A549 (cell line): ENCODE measurements around the gene RNGTT.

Source experiments
- FOSL2 ChIP-seq, 2 experiments: fragments of 450-650 bp in 1 of 2; fragments of >200 bp in 1 of 2; sonication (Bioruptor Twin) in 1 of 2; formaldehyde crosslinking; IDR thresholded peaks; 2 replicates each; pipeline versions ENCODE4 v1.5.0 to v1.6.1; 2016 to 2020; ENCODE audit warnings: mild to moderate bottlenecking in 1 of 2, moderate library complexity in 1 of 2
- MAFK ChIP-seq: fragments of 450-650 bp; IDR thresholded peaks from 2 replicates; pipeline ENCODE4 v1.6.1; 2014; ENCODE audit not compliant: partially characterized antibody
- RNF2 ChIP-seq: fragments of 200-600 bp; sonication (generic); IDR thresholded peaks from 2 replicates; pipeline ENCODE4 v1.6.1; 2016; ENCODE audit warnings: low read depth, mild to moderate bottlenecking, antibody characterized with exemption, moderate library complexity, borderline replicate concordance
- SMC3 ChIP-seq: fragments of >200 bp; sonication (Bioruptor Twin); formaldehyde crosslinking; IDR thresholded peaks from 3 replicates; pipeline ENCODE4 v1.6.1; 2018; ENCODE audit warnings: inconsistent platforms

DNA sequence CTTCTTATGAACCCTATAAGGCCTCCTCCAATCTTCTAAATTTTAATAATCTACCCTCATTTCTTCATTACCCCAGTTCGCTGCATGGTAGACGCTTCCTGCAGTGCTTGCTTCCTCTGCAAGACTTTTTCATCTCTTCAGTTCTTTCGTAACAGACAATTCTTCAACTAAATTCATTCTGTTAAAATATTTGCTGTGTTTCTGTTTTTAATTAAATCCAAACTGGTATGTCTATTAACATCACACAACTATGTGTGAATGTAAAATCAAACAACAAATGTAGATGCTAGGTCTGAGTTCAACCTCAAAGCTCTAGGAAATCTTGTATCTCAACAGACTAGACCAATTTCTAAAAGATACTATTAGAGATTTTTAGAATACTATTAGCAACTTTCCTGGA is 199.3 kb downstream of the RNGTT start:
- TF ChIP-seq SMC3 (no peak), FOSL2 (IDR thresholded peaks at IDR 0.05) (no peak), FOSL2 (CRISPR knock-in tag; IDR thresholded peaks at IDR 0.05) (no peak), RNF2 (no peak), MAFK (no peak)
